ENCODE results near the gene ENO1. TPM values are rescaled to one million over a fixed set of nuclear protein-coding genes. Genes with fewer than 3 reads are reported as not detected.

The ENO1 gene
- total RNA-seq, 4 donors from 2014 or later: 351 to 688 (median 453) TPM

DNA sequence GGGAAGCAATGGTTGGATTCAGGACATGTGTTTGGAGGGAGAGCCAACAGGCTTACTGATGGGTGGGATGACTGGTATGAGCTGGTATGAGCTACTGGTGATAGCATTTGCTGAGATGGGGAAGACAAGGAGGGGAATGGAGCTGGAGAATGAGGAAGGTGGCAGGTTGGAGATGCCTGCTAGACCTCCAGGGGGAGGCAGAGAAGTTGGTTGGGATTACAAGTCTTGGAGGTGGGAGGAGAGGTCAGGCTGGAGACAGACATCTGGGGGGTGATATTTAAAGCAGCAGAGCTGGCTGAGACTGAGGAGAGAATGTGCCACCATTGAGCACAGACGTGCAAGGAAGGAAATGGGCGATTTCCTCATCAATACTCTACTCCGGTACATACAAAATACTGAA is 31.8 kb upstream of the ENO1 start:
- intact Hi-C loops (cut with DNase I; ENCODE audit: low total_unique reads): loop anchor here (10.0 kb wide), 1 partner anchor 194 kb away; no protein-coding TSS in a partner anchor
- no peak for DNase-seq (ENCODE audit: low spot score in 2 of 2)
- WGBS, 2 donors: 82 to 88% methylated on average over 3 of the region's 3 CpGs
- no peak for TF ChIP-seq POLR2A (IDR thresholded peaks at IDR 0.05)
- TF ChIP-seq, protein P1, sequence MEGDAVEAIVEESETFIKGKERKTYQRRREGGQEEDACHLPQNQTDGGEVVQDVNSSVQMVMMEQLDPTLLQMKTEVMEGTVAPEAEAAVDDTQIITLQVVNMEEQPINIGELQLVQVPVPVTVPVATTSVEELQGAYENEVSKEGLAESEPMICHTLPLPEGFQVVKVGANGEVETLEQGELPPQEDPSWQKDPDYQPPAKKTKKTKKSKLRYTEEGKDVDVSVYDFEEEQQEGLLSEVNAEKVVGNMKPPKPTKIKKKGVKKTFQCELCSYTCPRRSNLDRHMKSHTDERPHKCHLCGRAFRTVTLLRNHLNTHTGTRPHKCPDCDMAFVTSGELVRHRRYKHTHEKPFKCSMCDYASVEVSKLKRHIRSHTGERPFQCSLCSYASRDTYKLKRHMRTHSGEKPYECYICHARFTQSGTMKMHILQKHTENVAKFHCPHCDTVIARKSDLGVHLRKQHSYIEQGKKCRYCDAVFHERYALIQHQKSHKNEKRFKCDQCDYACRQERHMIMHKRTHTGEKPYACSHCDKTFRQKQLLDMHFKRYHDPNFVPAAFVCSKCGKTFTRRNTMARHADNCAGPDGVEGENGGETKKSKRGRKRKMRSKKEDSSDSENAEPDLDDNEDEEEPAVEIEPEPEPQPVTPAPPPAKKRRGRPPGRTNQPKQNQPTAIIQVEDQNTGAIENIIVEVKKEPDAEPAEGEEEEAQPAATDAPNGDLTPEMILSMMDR (IDR thresholded peaks at IDR 0.05): no peak
- no peak overlapping the region for H3K4me3 ChIP-seq (ENCODE audit: low read depth, poor library complexity, severe bottlenecking)

DNA sequence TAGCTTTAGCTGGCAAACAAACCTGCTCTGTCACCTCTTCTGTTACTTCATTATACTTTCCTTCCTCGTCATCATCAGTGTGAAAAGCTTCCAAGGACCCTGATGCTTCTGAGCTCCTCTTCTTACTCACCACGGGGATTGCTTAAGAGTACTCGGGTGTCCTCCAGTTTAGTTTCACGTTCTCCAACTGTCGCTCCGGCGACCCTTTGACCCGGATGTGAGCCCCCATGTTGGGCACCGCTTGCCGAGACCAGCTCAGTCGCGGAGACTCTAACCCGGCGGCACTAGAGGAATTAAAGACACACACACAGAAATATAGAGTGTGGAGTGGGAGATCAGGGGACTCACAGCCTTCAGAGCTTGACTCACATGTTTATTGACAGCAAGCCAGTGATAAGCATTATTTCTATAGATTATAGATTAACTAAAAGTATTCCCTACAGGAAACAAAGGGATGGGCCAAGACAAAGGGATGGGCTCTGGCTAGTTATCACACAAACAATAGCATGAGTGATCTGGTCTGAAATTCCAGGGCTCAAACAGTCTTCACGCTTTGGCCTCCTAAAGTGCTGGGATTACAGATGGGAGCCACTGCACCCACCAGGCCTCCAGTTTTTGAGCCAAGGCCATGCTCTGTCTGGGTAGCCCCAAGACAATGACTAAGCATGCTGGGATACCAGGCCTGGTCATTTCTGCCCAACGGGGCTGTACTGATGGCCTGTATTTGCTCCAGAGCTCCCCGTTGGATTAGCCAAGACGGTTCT is 30.1 kb upstream of the ENO1 start:
- intact Hi-C loops (cut with DNase I; ENCODE audit: low total_unique reads): no loop called here
- TF ChIP-seq, protein P1 (IDR thresholded peaks at IDR 0.05): no peak
- TF ChIP-seq POLR2A (IDR thresholded peaks at IDR 0.05): no peak
- DNase-seq (ENCODE audit: low spot score in 2 of 2): no peak
- 74 to 83% methylated on average over 18 of the region's 18 CpGs for WGBS, 2 donors
- no peak overlapping the region for H3K4me3 ChIP-seq (ENCODE audit: low read depth, poor library complexity, severe bottlenecking)

DNA sequence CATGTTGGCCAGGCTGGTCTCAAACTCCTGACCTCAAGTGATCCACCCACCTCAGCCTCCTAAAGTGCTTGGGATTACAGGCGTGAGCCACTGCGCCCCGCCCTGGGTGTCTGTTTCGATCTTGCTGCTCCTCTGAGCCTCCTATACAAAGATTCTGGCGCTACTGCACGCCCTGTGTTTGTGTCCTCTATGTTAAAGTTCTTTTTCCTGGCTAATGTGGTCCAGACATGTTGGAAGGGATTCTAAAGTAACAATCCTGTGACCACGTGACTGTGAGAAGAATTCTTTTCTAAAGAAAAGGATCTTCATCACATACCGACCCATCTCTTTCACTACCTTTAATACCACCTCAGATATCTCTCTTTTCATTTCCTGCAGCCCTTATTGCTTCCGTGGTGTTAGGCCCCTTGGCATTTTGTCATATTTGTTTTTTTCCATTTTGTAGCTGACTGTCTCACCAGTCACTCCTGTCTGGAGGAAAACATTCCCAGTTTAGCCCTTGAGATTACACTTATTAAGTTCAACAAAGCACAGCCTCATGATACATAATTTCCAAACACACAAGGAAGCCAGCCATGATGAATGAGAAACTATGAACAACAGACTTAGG is 27.2 kb upstream of the ENO1 start:
- 33 to 37% methylated on average over 9 of the region's 9 CpGs for WGBS, 2 donors
- H3K4me3 ChIP-seq (ENCODE audit: low read depth, poor library complexity, severe bottlenecking): no peak overlapping the region
- DNase-seq (ENCODE audit: low spot score in 2 of 2): no peak
- TF ChIP-seq POLR2A (IDR thresholded peaks at IDR 0.05): no peak
- TF ChIP-seq, protein P1 (IDR thresholded peaks at IDR 0.05): no peak
- intact Hi-C loops (cut with DNase I; ENCODE audit: low total_unique reads): no loop called here

DNA sequence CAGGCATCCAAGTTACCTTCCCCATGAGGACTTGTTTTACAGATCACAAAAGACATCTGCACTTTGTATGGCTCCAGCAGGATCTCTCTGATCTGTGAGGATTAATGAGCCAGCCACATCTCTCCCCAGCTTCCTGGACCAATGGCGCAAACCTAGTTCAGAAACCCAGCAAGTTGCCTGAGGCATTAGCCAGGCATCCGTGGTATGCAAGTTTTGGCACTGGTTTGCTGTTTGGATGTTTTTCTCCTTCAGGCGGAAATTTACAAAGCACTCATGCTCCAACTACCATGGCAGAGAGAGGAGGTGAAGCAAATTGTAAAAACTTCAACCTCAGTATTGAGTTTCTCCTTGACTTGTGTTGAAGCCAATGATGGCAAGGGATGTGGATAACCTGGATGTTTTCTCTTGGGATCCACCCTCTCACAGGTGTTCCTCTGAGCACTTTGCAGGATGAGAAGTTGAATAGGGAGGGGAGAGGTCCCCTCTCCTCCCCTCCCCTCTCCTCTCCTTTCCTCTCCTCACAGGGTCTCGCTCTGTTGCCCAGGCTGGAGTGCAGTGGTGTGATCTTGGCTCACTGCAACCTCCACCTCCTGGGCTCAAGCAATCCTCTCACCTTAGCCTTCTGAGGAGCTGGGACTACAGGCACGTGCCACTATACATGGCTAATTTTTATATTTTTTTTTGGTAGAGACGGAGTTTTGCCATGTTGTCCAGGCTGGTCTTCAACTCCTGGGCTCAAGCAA is 25.6 kb upstream of the ENO1 start:
- 49 to 57% methylated on average over 6 of the region's 6 CpGs for WGBS, 2 donors
- DNase-seq (ENCODE audit: low spot score in 2 of 2): peak; percentile 73 to 91
- H3K4me3 ChIP-seq (ENCODE audit: low read depth, poor library complexity, severe bottlenecking): no peak overlapping the region
- TF ChIP-seq POLR2A (IDR thresholded peaks at IDR 0.05): no peak
- TF ChIP-seq, protein P1 (IDR thresholded peaks at IDR 0.05): no peak
- intact Hi-C loops (cut with DNase I; ENCODE audit: low total_unique reads): no loop called here

DNA sequence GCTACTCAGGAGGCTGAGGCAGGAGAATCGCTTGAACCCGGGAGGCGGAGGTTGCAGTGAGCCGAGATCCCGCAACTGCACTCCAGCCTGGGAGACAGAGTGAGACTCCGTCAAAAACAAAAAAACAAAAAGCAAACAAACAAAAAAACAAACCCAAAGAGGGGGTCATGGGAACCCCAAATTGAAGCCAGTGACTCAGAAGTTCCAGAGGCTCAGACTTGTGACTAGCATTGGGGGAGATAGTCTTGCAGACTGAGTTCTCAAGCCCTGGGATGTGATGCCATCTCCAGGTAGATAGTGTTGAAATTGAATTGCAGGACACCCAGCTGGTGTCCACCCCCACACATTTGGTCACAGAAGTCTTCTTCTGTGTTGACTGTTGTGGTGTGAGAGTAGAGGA is 24.9 kb upstream of the ENO1 start:
- 92 to 95% methylated on average over 6 of the region's 6 CpGs for WGBS, 2 donors
- intact Hi-C loops (cut with DNase I; ENCODE audit: low total_unique reads): no loop called here
- TF ChIP-seq, protein P1 (IDR thresholded peaks at IDR 0.05): no peak
- no peak for TF ChIP-seq POLR2A (IDR thresholded peaks at IDR 0.05)
- H3K4me3 ChIP-seq (ENCODE audit: low read depth, poor library complexity, severe bottlenecking): no peak overlapping the region
- no peak for DNase-seq (ENCODE audit: low spot score in 2 of 2)
